Medulla oblongata (tissue), 1 donor: ENCODE results near the gene MAPK8IP2.
"Not testable (repeated sequence)": the region's sequence is repeated elsewhere in the genome, so short reads cannot be mapped to it uniquely, and the experiment has no call there.

Experiments used
- DNase-seq: peaks from one replicate; pipeline ENCODE4 v3.0.0-alpha.2; 2015; ENCODE audit errors: extremely low spot score

The MAPK8IP2 gene

GRCh38 chr22:50635591-50635990 lies 35.0 kb downstream of the MAPK8IP2 start:
- no peak for DNase-seq

GRCh38 chr22:50640296-50640695 lies 39.7 kb downstream of the MAPK8IP2 start:
- DNase-seq: not testable (repeated sequence)

DNA sequence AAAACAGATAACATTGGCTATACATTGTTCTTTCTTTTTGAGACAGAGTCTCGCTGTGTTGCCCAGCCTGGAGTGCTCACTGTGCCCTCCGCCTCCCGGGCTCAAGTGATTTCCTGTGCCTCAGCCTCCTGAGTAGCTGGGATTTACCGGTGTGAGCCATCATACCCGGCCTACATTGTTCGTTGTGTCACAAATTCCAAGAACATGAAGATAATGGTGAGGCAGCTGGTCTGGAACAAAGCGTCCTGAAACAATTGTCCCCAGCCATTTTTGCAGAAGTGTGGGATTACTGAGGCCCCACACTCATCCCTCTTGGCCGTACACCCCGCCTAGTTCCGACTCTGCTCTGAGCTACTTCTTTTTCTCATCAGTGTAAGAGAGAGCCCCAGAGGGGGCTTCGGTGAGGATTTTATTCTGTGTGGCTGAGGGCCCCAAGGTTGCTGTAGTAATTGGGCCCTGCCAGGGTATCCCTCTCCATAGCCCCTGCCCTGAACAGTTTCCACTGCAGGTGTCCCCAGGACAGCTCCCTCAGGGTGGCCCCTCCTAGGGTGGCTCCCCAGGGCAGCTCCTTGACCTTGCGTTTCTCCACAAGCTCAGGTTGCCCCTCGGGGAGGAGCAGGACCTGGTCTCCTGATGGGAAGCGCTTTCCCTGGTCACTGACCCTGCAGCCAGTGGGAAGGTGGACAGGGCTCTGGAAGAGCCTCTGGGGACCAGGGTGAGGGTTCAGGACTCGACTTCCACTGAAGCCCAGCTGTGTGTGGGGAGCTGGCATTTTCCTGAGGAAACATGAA lies 40.5 kb downstream of the MAPK8IP2 start:
- DNase-seq: no peak

DNA sequence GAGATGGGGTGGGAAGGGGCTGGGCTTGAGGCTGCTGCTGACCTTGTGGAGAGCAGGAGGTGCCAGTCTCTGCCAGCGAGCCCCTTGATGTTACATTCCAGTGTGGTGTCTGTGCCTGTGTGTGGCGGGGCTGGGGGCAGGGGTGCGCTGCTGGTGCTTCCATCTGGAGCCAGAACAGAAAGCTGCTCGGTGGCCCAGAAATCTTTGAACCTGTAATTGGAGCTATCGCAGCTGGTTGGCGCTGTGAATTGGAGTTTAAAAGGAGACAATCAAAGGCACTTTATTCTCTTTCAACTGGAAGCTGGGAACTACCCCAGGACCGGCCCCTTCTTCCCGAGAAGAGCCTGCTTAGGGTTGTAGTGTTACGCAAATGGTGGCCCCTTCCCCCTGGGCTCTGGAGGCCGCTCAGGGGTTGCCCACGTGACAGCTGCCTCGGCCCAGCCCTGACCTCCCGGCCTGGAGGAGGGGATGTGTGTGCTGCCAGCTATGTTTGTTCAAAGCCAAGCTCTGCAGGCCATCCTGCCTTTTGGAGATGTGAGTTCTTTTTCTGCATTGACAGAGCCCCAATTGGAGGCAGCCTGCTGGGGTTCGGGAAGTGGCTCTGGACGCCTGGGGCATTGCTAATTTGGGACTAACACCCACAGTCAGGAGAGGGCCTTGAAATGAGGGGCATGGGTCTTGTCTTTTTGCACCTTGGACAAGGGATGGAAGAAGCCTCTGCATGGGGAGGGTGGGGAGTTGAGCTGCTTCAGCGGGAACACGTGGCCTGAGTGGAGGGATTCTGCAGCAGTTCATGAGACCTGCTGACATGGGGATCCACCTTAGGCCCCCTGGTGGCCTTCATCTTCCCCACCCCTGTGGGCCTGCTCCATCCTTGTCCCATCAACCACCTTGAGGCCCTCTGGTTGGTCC lies 41.4 kb downstream of the MAPK8IP2 start:
- peak; percentile 67 for DNase-seq

- DNase-seq: not testable (repeated sequence)
These were observed 42.6 kb downstream of the MAPK8IP2 start for GRCh38 chr22:50643021-50643820.

DNA sequence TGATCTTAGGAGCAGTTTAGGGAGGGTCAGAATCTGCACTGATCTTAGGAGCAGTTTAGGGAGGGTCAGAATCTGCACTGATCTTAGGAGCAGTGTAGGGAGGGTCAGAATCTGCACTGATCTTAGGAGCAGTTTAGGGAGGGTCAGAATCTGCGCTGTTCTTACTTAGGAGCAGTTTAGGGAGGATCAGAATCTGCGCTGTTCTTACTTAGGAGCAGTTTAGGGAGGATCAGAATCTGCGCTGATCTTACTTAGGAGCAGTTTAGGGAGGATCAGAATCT lies 43.2 kb downstream of the MAPK8IP2 start:
- DNase-seq: not testable (repeated sequence)

- DNase-seq: no peak
These were observed 52.7 kb downstream of the MAPK8IP2 start for GRCh38 chr22:50653256-50653655.

GRCh38 chr22:50654664-50655063 lies 54.1 kb downstream of the MAPK8IP2 start:
- not testable (repeated sequence) for DNase-seq

DNA sequence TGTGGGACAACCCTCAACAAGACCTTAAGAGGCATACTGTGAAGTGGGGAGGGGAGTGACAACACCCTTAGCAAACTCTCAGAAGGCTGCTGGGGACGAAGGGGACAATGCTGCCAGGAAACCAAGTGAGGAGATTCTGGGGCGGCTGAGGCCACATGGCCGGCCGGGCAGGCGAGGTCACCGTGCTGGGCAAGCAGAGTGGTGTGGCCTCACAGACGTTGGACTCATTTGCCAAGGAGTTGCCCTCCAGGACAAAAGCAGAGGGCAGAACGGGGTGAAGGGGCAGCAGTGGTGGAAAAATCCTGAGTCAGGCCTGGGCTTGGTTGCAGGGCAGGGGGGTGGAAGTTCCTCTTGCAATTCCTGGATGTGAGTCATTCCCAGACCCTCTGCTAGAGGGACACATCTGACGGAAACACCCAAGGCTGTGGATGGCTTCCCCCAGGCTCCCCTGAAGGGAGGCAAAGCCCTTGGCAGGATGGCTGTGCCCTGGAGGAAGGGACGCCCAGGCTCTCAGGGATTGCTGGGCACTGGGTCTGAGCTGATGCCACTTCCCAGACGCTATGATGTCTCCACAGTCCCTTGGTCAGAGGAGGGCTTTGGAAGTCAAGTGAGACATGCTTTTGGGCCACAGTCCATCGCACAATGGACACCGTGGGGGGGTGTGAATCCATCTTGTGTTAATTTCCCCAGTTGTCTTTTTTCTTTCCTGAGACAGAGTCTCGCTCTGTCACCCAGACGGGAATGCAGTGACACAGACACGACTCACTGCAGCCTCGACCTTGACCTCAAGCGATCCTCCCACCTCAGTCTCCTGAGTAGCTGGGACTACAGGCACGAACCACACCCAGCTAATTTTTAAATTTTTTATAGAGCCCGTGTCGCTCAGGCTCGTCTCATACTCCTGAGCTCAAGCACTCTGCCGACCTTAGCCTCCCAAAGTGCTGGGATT lies 55.8 kb downstream of the MAPK8IP2 start:
- DNase-seq: no peak

DNA sequence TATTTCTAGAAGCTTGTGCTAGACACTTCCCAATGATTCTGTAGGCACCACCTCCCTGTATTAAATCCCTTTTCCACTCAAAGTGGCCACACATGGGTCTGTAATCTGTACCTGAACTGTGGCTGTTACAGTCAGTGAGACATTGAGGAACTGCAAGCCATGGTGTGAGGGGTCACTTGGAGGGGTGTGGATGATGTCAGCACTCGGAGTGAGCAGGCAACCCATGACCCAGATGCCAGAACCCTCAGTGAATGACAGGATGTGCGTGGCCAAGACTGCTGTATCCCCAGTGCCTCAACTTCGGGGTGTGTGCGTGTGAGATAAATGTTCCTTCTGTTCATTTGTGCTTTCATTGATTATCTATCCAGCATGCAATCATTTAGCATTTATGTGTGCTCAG lies 57.3 kb downstream of the MAPK8IP2 start:
- no peak for DNase-seq

DNA sequence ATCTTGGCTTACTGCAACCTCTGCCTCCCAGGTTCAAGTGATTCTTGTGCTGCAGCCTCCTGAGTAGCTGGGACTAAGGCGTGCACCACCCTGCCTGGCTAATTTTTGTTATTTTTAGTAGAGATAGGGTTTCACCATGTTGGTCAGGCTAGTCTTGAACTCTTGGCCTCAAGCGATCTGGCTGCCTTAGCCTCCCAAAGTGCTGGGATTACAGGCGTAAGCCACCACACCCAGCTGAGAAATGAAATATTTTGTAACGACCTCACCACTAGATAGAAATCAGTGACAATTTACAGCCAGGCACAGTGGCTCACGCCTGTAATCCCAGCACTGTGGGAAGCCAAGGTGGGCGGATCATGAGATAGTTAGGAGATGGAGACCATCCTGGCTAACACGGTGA lies 59.1 kb downstream of the MAPK8IP2 start:
- not testable (repeated sequence) for DNase-seq

GRCh38 chr22:50660306-50660705 lies 59.7 kb downstream of the MAPK8IP2 start:
- DNase-seq: no peak
